ENCODE results near the gene HAGHL.

Gene HAGHL

DNA sequence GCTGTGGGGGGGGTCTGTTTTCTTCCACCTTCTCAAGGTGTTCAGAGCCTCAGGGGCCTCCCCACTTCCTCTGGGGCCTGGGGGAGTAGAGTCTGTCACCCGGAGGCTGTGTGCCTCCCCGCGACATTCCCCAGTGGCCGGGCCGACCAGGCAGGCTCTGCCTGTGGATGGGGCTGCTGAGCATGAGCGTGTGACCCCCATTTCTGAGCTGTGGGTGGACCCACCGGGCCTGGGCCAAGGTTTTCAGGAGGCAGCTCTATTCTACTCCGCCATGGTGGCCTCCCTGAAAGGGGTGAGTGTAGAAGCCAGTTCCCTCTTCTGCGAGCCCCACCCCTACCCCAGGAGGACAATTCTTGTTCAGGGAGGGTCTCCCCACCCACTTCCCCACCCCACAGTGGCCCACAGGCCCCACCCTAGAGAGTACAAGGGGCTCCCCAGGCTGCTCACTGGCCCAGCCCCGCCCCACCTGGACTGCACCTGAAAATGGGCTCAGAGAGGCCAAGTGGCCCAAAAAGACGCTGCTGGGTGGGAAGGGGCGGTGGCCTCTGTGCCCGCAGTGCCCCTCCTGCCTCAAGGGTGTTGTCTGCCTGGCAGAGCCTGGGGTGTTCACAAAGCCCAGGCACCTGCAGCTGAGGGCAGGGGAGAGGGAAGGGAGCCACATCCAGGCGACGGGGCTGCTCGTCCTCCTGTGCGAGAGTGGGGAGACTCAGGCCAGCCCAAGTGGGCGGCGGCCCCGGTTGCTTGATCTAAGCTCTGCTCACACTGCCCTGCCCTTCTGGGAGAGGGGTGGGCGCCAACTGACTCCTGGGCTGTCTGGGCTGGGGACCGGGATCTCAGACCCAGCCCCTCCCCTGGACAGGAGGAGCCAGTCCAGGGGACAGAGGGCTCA is 35.0 kb downstream of the HAGHL start:
- Histone ChIP-seq H3K9me3 (ENCODE audit: control insufficient read depth, insufficient read depth, low read length) (no peaks in the 10 kb centered on the region), H3K27ac (ENCODE audit: low read length) (no peak overlapping the region), H3K4me3 (ENCODE audit: low read length) (no peak overlapping the region), H3K4me1 (ENCODE audit: control insufficient read depth, insufficient read depth, low read length) (no peaks in the 10 kb centered on the region; the same call in 1 of the 2 replicates), H3K27me3 (ENCODE audit: control insufficient read depth, insufficient read depth, low read length) (no peaks in the 10 kb centered on the region), H3K36me3 (ENCODE audit: control insufficient read depth, insufficient read depth, low read length) (no peaks in the 10 kb centered on the region; the same call in 1 of the 2 replicates)
- DNase-seq (ENCODE audit: low read depth, low spot score), result no peak
- no CpG with 5 or more reads among the region's 22 CpGs for WGBS (ENCODE audit: insufficient coverage, insufficient read length)

GRCh38 chr16:762595-763268 is 35.8 kb downstream of the HAGHL start:
- Histone ChIP-seq H3K4me1 (ENCODE audit: control insufficient read depth, insufficient read depth, low read length) (no peaks in the 10 kb centered on the region; the same call in 1 of the 2 replicates), H3K27ac (ENCODE audit: low read length) (no peak overlapping the region), H3K9me3 (ENCODE audit: control insufficient read depth, insufficient read depth, low read length) (no peaks in the 10 kb centered on the region), H3K4me3 (ENCODE audit: low read length) (no peak overlapping the region), H3K27me3 (ENCODE audit: control insufficient read depth, insufficient read depth, low read length) (no peaks in the 10 kb centered on the region), H3K36me3 (ENCODE audit: control insufficient read depth, insufficient read depth, low read length) (no peaks in the 10 kb centered on the region; the same call in 1 of the 2 replicates)
- no peak for DNase-seq (ENCODE audit: low read depth, low spot score)
- no CpG with 5 or more reads among the region's 17 CpGs for WGBS (ENCODE audit: insufficient coverage, insufficient read length)

DNA sequence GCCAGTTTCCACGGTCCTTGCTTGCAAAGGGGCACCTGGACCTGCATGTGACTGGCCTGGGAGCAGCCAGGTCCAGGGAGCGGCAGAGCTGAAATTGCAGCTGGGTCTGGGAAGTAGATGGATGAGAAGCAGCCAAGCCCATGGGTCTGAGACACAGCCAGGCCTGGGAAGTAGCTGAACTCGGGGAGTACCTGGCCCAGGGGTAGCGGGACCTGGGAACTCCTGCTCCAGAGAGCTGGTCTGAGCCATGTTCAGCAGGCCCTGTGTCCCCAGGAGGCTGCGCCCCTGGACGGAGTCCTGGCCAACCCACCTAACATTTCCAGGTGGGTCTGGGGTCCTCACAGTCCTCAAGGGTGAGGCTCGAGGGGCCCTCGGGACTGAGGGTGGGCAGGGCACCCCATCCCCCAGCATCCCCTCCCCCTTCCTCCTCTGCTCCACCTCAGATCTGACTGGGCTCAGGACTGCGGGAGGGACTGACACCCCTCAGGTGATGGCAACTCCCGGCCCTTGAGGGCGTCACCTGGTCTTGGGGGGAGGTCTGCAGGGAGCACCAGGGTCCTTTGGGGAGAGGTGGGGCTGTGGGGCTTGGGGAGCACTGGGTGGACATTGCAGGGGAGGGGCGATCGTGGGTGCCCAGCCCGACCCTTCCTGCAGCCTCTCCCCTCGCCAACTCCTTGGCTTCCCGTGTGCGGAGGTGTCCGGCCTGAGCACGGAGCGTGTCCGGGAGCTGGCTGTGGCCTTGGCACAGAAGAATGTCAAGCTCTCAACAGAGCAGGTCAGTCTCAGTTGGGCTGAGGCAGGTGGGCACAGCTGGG is 36.7 kb downstream of the HAGHL start:
- no peaks in the 10 kb centered on the region for H3K27me3 ChIP-seq (ENCODE audit: control insufficient read depth, insufficient read depth, low read length)
- no peaks in the 10 kb centered on the region; the same call in 1 of the 2 replicates for H3K4me1 ChIP-seq (ENCODE audit: control insufficient read depth, insufficient read depth, low read length)
- H3K27ac ChIP-seq (ENCODE audit: low read length), result no peak overlapping the region
- H3K9me3 ChIP-seq (ENCODE audit: control insufficient read depth, insufficient read depth, low read length), result no peaks in the 10 kb centered on the region
- DNase-seq (ENCODE audit: low read depth, low spot score), result no peak
- H3K36me3 ChIP-seq (ENCODE audit: control insufficient read depth, insufficient read depth, low read length), result no peaks in the 10 kb centered on the region; the same call in 1 of the 2 replicates
- WGBS (ENCODE audit: insufficient coverage, insufficient read length), result no CpG with 5 or more reads among the region's 21 CpGs
- H3K4me3 ChIP-seq (ENCODE audit: low read length), result no peak overlapping the region

GRCh38 chr16:764184-764750 is 37.4 kb downstream of the HAGHL start:
- no CpG with 5 or more reads among the region's 20 CpGs for WGBS (ENCODE audit: insufficient coverage, insufficient read length)
- no peaks in the 10 kb centered on the region; the same call in 1 of the 2 replicates for H3K4me1 ChIP-seq (ENCODE audit: control insufficient read depth, insufficient read depth, low read length)
- no peak overlapping the region for H3K27ac ChIP-seq (ENCODE audit: low read length)
- H3K36me3 ChIP-seq (ENCODE audit: control insufficient read depth, insufficient read depth, low read length), result no peaks in the 10 kb centered on the region; the same call in 1 of the 2 replicates
- no peak for DNase-seq (ENCODE audit: low read depth, low spot score)
- no peaks in the 10 kb centered on the region for H3K27me3 ChIP-seq (ENCODE audit: control insufficient read depth, insufficient read depth, low read length)
- no peak overlapping the region for H3K4me3 ChIP-seq (ENCODE audit: low read length)
- H3K9me3 ChIP-seq (ENCODE audit: control insufficient read depth, insufficient read depth, low read length), result no peaks in the 10 kb centered on the region

DNA sequence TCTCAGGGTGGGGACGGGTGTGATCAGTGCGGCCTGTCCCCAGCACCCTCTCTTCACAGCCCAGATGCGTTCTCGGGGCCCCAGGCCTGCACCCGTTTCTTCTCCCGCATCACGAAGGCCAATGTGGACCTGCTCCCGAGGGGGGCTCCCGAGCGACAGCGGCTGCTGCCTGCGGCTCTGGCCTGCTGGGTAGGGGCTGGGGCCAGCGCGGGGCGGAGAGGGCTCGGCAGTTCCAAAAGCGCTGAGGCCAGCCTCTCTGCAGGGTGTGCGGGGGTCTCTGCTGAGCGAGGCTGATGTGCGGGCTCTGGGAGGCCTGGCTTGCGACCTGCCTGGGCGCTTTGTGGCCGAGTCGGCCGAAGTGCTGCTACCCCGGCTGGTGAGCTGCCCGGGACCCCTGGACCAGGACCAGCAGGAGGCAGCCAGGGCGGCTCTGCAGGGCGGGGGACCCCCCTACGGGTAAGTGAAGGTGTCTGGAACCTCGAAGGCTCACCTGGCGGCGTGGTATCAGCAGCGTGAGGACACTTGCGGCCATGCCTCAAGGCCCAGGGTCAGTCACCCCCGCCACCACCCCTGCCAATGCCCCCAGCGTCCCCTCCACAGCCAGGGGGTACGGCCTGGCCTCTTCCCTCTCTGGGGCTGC is 38.1 kb downstream of the HAGHL start:
- no peak for DNase-seq (ENCODE audit: low read depth, low spot score)

DNA sequence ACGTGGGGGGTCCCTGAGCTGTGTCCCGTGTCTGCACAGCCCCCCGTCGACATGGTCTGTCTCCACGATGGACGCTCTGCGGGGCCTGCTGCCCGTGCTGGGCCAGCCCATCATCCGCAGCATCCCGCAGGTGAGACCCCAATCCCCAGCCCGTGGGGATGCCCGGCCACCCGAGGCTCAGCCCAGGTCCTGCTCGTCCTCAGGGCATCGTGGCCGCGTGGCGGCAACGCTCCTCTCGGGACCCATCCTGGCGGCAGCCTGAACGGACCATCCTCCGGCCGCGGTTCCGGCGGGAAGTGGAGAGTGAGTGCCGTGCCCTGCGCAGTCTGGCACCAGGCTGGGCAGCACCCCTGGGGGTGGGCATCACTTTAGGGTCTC is 38.6 kb downstream of the HAGHL start:
- WGBS (ENCODE audit: insufficient coverage, insufficient read length), result no CpG with 5 or more reads among the region's 29 CpGs
- Histone ChIP-seq H3K36me3 (ENCODE audit: control insufficient read depth, insufficient read depth, low read length) (no peaks in the 10 kb centered on the region; the same call in 1 of the 2 replicates), H3K9me3 (ENCODE audit: control insufficient read depth, insufficient read depth, low read length) (no peaks in the 10 kb centered on the region)

More for the DNA sequence above, 38.1 kb downstream of the HAGHL start:
- Histone ChIP-seq H3K36me3 (ENCODE audit: control insufficient read depth, insufficient read depth, low read length) (no peaks in the 10 kb centered on the region; the same call in 1 of the 2 replicates), H3K27ac (ENCODE audit: low read length) (no peak overlapping the region), H3K9me3 (ENCODE audit: control insufficient read depth, insufficient read depth, low read length) (no peaks in the 10 kb centered on the region), H3K27me3 (ENCODE audit: control insufficient read depth, insufficient read depth, low read length) (no peaks in the 10 kb centered on the region), H3K4me1 (ENCODE audit: control insufficient read depth, insufficient read depth, low read length) (no peaks in the 10 kb centered on the region; the same call in 1 of the 2 replicates), H3K4me3 (ENCODE audit: low read length) (no peak overlapping the region)
- WGBS (ENCODE audit: insufficient coverage, insufficient read length), result no CpG with 5 or more reads among the region's 38 CpGs

GRCh38 chr16:766008-766819 is 39.3 kb downstream of the HAGHL start:
- no peak for DNase-seq (ENCODE audit: low read depth, low spot score)
- WGBS (ENCODE audit: insufficient coverage, insufficient read length), result no CpG with 5 or more reads among the region's 29 CpGs
- no peaks in the 10 kb centered on the region for H3K9me3 ChIP-seq (ENCODE audit: control insufficient read depth, insufficient read depth, low read length)

More for the DNA sequence above, 38.6 kb downstream of the HAGHL start:
- H3K4me1 ChIP-seq (ENCODE audit: control insufficient read depth, insufficient read depth, low read length), result no peaks in the 10 kb centered on the region; the same call in 1 of the 2 replicates
- no peaks in the 10 kb centered on the region for H3K27me3 ChIP-seq (ENCODE audit: control insufficient read depth, insufficient read depth, low read length)
- no peak overlapping the region for H3K27ac ChIP-seq (ENCODE audit: low read length)
- no peak for DNase-seq (ENCODE audit: low read depth, low spot score)
- H3K4me3 ChIP-seq (ENCODE audit: low read length), result no peak overlapping the region

GRCh38 chr16:766820-767640 is 40.1 kb downstream of the HAGHL start:
- H3K4me3 ChIP-seq (ENCODE audit: low read length), result no peak overlapping the region
- no peaks in the 10 kb centered on the region for H3K27me3 ChIP-seq (ENCODE audit: control insufficient read depth, insufficient read depth, low read length)
- WGBS (ENCODE audit: insufficient coverage, insufficient read length), result no CpG with 5 or more reads among the region's 48 CpGs
- DNase-seq (ENCODE audit: low read depth, low spot score), result no peak
- H3K27ac ChIP-seq (ENCODE audit: low read length), result no peak overlapping the region
- H3K36me3 ChIP-seq (ENCODE audit: control insufficient read depth, insufficient read depth, low read length), result no peaks in the 10 kb centered on the region
- H3K4me1 ChIP-seq (ENCODE audit: control insufficient read depth, insufficient read depth, low read length), result no peaks in the 10 kb centered on the region; the same call in 1 of the 2 replicates
- H3K9me3 ChIP-seq (ENCODE audit: control insufficient read depth, insufficient read depth, low read length), result no peaks in the 10 kb centered on the region

More at GRCh38 chr16:766008-766819, 39.3 kb downstream of the HAGHL start:
- H3K4me1 ChIP-seq (ENCODE audit: control insufficient read depth, insufficient read depth, low read length), result no peaks in the 10 kb centered on the region; the same call in 1 of the 2 replicates
- H3K36me3 ChIP-seq (ENCODE audit: control insufficient read depth, insufficient read depth, low read length), result no peaks in the 10 kb centered on the region
- H3K27ac ChIP-seq (ENCODE audit: low read length), result no peak overlapping the region
- H3K4me3 ChIP-seq (ENCODE audit: low read length), result no peak overlapping the region
- no peaks in the 10 kb centered on the region for H3K27me3 ChIP-seq (ENCODE audit: control insufficient read depth, insufficient read depth, low read length)
